Body of pancreas (tissue), 4 donors: Measurements from ENCODE around the gene BMERB1. TPM values are rescaled to one million over a fixed set of nuclear protein-coding genes. Genes with fewer than 3 reads are reported as not detected.
"Not testable (repeated sequence)": the region's sequence is repeated elsewhere in the genome, so short reads cannot be mapped to it uniquely, and the experiment has no call there.

Experiments
- ATAC-seq: fragments of 150-250 bp; one replicate; pipeline ENCODE4 v1.9.1; 2016
- DNase-seq, 4 donors: peaks; one replicate each; pipeline ENCODE4 v3.0.0-alpha.2; 2019
- H3K27ac ChIP-seq, 4 donors: fragments of 200-600 bp; sonication (generic); 1 replicate in 3 of 4; 2 replicates in 1 of 4; pipeline versions ENCODE4 v1.5.1 to v1.6.1; 2016 to 2019; ENCODE audit warnings: mild to moderate bottlenecking in 1 of 4, mixed read lengths in 1 of 4, moderate library complexity in 1 of 4
- H3K27me3 ChIP-seq, 2 donors: fragments of 200-600 bp; sonication (generic); one replicate each; pipeline ENCODE4 v1.6.0; 2016; ENCODE audit warnings: mild to moderate bottlenecking in 1 of 2
- H3K36me3 ChIP-seq, 2 donors: fragments of 200-600 bp; sonication (generic); replicated peaks in 1 of 2; 2 replicates each; pipeline ENCODE4 v1.5.1; 2016; ENCODE audit warnings: low read depth in 2 of 2; ENCODE audit not compliant: insufficient read depth in 1 of 2
- H3K4me1 ChIP-seq: fragments of 200-600 bp; sonication (generic); one replicate; pipeline ENCODE4 v1.6.0; 2016
- H3K4me3 ChIP-seq, 2 donors: fragments of 200-600 bp; sonication (generic); 1 replicate in 1 of 2; 2 replicates in 1 of 2; pipeline ENCODE4 v1.5.1; 2016 to 2019
- H3K9me3 ChIP-seq, 3 donors: fragments of 200-600 bp; sonication (generic); 1 replicate in 2 of 3; 2 replicates in 1 of 3; pipeline ENCODE4 v1.5.1; 2016
- CTCF ChIP-seq, 7 experiments: fragments of 450-650 bp in 4 of 7; fragments of 200-600 bp in 3 of 7; sonication (generic) in 3 of 7; IDR thresholded peaks; one replicate each; pipeline ENCODE4 v1.5.1; 2016 to 2019; ENCODE audit warnings: antibody characterized with exemption in 7 of 7
- POLR2A ChIP-seq, 3 donors: fragments of 450-650 bp; IDR thresholded peaks; one replicate each; pipeline ENCODE4 v1.6.1; 2016; ENCODE audit warnings: antibody characterized with exemption in 3 of 3, mild to moderate bottlenecking in 2 of 3
- WGBS, 2 donors: methylation state at CpG; one replicate each; pipeline ENCODE4 v1.1.5; 2017; 5-methylcytosine and 5-hydroxymethylcytosine counted together
- intact Hi-C: fragments of 100-400 bp; cut with DNase I; formaldehyde crosslinking; loops from one replicate; pipeline ENCODE4 v1.15.1; 2023
- total RNA-seq, 2 donors: library from RNA; depleted of rRNA; stranded (reverse); fragments of >200 nt; gene quantifications; one replicate each; pipeline ENCODE4 v1.1.0, GENCODE V29; 2016

BMERB1 gene
- total RNA-seq, 2 donors from 2014 or later: 8.9 to 22.3 TPM

- TF ChIP-seq POLR2A (IDR thresholded peaks at IDR 0.05): no peak
- TF ChIP-seq CTCF (IDR thresholded peaks at IDR 0.05): no peak
- H3K4me3 ChIP-seq: no peak overlapping the region
- ATAC-seq: no peak
- H3K27me3 ChIP-seq: no peaks in the 10 kb centered on the region
- H3K9me3 ChIP-seq: no peaks in the 10 kb centered on the region
- H3K27ac ChIP-seq: no peak overlapping the region
- H3K4me1 ChIP-seq: no peaks in the 10 kb centered on the region
- no peak for DNase-seq
- peaks cover 6 to 31% of the 10 kb centered on the region in 2 donors for H3K36me3 ChIP-seq
- WGBS, 2 donors: 71 to 73% methylated on average over 14 of the region's 14 CpGs
- intact Hi-C loops: no loop called here
Observed at GRCh38 chr16:15604460-15605440, 170.4 kb downstream of the BMERB1 start.

- Histone ChIP-seq H3K27ac (no peak overlapping the region), H3K27me3 (no peaks in the 10 kb centered on the region), H3K36me3 (peaks cover 9 to 26% of the 10 kb centered on the region in 2 donors), H3K9me3 (no peaks in the 10 kb centered on the region), H3K4me1 (no peaks in the 10 kb centered on the region), H3K4me3 (no peak overlapping the region)
- TF ChIP-seq CTCF (IDR thresholded peaks at IDR 0.05) (no peak), POLR2A (IDR thresholded peaks at IDR 0.05) (no peak)
- DNase-seq: no peak
- WGBS, 2 donors: 89 to 94% methylated on average over 13 of the region's 13 CpGs
- intact Hi-C loops: no loop called here
- no peak for ATAC-seq
Observed at GRCh38 chr16:15605839-15606517, 171.6 kb downstream of the BMERB1 start.

- DNase-seq (no peak), ATAC-seq (no peak)
- H3K4me3 ChIP-seq: no peak overlapping the region
- no peak for TF ChIP-seq POLR2A (IDR thresholded peaks at IDR 0.05)
- no peak for TF ChIP-seq CTCF (IDR thresholded peaks at IDR 0.05)
- H3K36me3 ChIP-seq: peaks cover 9 to 22% of the 10 kb centered on the region in 2 donors
- no peaks in the 10 kb centered on the region for H3K9me3 ChIP-seq
- H3K27me3 ChIP-seq: no peaks in the 10 kb centered on the region
- peaks cover 3% of the 10 kb centered on the region for H3K4me1 ChIP-seq
- 89 to 95% methylated on average over 5 of the region's 5 CpGs for WGBS, 2 donors
- H3K27ac ChIP-seq: no peak overlapping the region
- intact Hi-C loops: no loop called here
Observed at GRCh38 chr16:15606518-15607220, 172.3 kb downstream of the BMERB1 start.

GRCh38 chr16:15607221-15607699 is 172.9 kb downstream of the BMERB1 start:
- H3K27ac ChIP-seq, H3K9me3 ChIP-seq, H3K4me1 ChIP-seq, DNase-seq, intact Hi-C loops, H3K27me3 ChIP-seq, ATAC-seq, H3K4me3 ChIP-seq: not testable (repeated sequence)
- peaks cover 9 to 21% of the 10 kb centered on the region in 2 donors for H3K36me3 ChIP-seq
- 89% methylated on average over 12 of the region's 12 CpGs for WGBS, 2 donors
